HG03432 (cell line): ENCODE measurements around the gene DEDD.
A peak's percentile ranks its signal among the peaks of the same experiment; 100 is the strongest.

ENCODE experiments used
- ATAC-seq: cut with Tn5 transposase; IDR thresholded peaks from one replicate; pipeline ENCODE4 v1.9.1; 2021; ENCODE audit warnings: mild to moderate bottlenecking, moderate library complexity; ENCODE audit not compliant: unreplicated experiment

Gene DEDD

DNA sequence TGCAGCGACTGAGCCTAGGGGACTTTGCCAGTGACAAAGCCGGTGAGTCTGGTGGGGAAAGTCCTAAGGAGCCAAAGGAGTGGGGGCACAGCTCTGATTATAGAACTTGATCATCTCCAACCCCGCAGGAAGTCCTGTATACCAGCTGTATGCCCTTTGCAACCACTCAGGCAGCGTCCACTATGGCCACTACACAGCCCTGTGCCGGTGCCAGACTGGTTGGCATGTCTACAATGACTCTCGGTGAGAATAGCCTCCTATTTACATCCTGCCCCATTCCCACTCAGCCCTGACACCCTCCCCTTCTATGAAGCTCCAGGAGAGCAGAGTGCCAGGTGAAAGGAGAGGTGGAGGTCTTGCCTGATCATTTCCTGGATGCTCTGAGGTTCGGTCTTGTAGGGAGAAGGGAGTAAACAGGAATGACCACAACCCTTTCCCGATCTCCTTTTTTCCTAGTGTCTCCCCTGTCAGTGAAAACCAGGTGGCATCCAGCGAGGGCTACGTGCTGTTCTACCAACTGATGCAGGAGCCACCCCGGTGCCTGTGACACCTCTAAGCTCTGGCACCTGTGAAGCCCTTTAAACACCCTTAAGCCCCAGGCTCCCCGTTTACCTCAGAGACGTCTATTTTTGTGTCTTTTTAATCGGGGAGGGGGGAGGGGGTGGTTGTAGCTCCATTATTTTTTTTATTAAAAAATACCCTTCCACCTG lies 32.6 kb upstream of the DEDD start:
- no peak for ATAC-seq

DNA sequence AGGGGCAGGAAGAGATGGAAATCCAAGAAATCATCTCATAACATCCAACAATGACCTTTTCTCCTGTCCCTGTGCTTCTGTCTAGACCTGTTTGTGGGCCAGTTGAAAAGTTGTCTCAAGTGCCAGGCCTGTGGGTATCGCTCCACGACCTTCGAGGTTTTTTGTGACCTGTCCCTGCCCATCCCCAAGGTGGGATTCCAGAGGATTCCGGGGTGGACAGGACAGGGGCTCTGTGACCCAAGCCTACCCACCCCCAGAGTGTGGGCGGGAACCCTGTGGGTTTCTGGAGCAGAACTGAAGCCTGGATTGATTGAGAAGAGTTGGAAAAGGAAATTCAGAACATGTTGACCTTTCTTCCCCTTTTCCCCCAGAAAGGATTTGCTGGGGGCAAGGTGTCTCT lies 31.3 kb upstream of the DEDD start:
- no peak for ATAC-seq

DNA sequence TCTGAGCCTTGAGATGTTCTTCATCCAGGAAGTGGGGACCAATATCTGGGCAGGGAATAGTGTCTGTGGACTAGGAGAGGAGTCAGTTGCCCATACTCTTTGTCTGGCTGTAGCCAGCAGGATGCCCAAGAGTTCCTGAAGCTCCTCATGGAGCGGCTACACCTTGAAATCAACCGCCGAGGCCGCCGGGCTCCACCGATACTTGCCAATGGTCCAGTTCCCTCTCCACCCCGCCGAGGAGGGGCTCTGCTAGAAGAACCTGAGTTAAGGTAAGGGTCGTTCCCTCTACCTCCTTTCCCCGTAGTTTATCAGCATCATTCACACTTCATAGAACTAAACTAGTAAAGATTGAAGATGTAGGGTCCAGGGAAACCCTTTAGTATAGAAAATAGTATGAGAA lies 30.3 kb upstream of the DEDD start:
- no peak for ATAC-seq

DNA sequence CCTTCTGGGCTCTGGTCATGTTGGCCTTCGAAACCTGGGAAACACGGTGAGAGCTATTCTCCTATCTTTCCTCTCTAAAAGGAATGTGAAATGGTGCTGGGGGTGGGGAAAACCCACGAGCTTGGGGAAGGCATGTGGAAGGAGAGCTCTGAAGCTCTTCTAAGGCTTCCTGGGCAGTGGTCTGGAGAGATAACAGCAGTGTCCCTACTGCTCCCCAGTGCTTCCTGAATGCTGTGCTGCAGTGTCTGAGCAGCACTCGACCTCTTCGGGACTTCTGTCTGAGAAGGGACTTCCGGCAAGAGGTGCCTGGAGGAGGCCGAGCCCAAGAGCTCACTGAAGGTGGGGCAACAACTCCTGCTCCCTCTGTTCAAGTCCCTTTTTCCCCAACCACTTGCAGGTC lies 29.6 kb upstream of the DEDD start:
- no peak for ATAC-seq

DNA sequence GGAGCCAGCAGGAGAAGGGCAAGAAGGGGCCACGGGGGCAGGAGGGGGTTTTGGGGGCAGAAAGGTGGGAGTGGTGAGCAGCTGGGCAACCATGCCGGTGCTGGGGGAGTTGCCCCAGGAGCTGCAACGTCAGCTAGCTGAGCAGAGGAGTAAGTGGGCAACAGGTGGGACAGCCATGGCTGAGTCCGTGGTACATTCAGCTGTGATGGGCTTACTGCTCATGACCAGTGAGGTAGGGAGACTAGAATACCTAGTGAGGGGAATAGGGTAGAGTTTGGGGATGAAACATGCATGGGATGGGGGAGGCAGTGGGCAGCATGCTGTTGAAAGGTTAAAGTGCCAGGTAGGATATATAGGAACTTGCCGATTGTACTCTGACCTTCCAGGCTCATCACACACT lies 29.2 kb upstream of the DEDD start:
- ATAC-seq: no peak

DNA sequence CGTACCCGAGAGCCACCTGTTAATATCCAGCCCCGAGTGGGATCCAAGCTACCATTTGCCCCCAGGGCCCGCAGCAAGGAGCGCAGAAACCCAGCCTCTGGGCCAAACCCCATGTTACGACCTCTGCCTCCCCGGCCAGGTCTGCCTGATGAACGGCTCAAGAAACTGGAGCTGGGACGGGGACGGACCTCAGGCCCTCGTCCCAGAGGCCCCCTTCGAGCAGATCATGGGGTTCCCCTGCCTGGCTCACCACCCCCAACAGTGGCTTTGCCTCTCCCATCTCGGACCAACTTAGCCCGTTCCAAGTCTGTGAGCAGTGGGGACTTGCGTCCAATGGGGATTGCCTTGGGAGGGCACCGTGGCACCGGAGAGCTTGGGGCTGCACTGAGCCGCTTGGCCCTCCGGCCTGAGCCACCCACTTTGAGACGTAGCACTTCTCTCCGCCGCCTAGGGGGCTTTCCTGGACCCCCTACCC lies 28.2 kb upstream of the DEDD start:
- no peak for ATAC-seq

DNA sequence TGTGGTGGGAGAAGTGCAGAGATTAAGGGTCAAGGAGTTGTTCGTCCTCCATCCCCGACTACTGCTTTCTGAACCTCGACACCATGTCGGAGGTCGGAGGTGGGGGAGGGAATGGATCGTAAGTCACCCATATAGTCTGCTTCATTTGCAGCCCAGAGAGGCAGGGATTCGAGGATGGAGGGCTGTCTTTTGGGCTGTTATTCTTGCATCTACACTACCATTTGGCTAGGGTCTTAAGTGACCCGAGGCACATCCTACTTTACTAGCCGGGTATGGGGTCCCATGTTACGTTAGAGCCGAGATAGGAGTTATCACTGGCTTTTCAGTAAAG lies 27.4 kb upstream of the DEDD start:
- peak; percentile 2 for ATAC-seq

DNA sequence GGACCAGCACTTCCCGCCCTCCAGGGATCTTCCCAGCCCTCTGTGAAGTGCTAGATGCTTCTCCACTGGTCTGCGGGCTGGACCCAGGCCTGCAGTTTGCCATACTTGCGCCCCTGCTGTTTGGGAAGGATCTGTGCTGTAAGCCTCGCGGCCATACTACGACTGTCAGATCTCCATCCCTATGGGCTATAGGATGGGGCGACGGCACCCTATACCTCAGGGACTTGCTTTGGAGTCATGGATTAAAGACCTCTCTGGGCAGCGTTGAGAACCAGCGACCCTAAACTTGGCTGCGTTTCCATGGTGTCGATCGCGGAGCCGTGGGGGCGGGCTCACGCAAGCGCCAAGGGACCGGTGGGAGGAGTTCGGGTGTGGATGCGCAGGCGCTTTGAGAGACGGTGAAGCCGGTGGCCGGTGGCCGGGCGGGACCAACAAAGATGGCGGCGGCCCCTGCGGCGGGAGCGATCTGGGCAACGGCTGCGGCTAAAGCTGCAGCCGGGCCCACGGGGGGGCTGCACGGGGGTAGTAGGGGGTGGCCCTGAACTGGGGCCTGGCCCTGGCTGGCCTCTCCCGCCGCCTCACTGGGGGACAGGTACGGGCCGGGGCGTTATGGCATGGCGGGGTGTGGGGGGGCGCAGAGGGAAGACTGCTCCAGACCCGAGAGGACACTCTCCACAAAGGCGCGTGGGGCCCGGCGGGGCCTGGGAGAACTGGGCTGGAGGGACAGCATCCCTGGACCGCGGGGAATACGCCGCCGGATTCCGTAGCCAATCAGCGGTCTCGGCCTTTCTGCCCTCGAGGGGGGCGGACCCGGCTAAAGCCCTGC lies 26.8 kb upstream of the DEDD start, which contains the start of gene USP21:
Gene USP21, plus strand, starts transcription at position 414 of the 826 bp plus-strand sequence. CDS start 1,141 bp downstream, outside the sequence.
- ATAC-seq: peak; percentile 85

DNA sequence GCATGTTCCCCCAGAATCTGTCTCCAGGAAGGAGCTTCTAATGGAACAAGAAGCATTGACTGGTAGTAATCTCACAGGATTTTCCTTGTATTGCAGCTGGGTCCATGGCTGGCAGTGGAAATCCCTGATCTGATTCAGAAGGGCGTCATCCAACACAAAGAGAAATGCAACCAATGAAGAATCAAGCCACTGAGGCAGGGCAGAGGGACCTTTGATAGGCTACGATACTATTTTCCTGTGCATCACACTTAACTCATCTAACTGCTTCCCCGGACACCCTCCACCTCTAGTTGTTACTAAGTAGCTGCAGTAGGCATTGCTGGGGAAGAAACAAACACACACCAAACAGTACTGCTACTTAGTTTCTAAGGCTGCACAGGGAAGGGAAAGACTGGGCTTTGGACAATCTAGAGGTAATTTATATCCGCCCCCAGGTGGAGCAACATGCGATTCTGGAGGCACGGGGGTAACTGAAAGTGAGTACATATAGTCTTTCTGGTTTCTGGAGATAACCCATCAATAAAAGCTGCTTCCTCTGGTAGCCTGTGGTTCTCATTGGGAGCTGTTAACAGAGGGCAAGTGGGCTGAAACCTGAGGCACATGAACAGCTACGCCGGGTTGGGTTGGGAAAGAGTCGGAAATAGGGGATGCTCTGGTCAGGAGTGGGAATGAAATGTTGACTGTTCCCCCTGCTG lies 26.0 kb upstream of the DEDD start:
- ATAC-seq: no peak

DNA sequence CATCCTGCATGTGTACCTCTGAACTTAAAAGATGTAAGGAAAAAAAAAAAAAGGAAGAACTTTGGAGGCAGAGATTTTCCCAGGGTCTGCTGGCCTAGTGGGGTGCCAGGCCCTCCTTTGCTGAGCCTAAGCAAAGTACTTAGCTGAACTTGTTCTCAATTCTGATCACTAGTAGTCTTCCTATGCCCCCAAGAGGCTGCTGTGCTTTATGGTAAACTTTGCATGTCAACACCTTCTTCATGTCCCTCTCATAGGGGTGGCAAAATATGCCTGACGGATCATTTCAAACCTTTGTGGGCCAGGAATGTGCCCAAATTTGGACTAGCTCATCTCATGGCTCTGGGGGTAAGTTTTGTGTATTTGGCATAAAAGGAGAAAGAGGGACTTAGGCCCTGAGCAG lies 25.4 kb upstream of the DEDD start:
- ATAC-seq: no peak

DNA sequence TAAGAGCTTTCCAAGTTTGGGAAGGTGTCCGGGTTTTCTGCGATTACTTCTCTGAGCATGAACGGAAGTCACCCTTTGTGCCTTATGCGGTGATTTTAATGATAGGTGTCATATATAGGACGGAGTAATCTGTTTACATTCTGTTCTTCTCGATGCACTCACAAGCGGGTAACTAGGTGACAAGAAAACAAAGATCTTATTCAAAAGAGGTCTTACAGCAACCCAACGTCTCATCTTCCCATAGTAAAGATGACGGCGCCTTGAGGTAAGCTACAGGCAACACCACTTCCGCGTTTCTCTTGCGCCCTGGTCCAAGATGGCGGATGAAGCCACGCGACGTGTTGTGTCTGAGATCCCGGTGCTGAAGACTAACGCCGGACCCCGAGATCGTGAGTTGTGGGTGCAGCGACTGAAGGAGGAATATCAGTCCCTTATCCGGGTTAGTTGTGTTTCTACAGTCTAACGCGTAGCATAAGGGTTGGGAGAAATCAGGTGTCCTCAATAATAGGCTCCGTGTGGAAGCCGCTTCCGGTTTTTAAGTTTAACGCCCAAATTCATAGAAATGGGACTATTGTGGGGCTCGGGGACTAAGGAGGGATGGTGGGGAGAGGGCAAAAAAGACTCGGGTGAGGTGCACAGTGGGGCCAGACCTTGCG lies 21.3 kb upstream of the DEDD start, which contains the start of gene UFC1:
Gene UFC1, plus strand, starts transcription at position 297 of the 656 bp plus-strand sequence. Its CDS starts 20 bp downstream, at position 317.
- ATAC-seq: peak; percentile 90

DNA sequence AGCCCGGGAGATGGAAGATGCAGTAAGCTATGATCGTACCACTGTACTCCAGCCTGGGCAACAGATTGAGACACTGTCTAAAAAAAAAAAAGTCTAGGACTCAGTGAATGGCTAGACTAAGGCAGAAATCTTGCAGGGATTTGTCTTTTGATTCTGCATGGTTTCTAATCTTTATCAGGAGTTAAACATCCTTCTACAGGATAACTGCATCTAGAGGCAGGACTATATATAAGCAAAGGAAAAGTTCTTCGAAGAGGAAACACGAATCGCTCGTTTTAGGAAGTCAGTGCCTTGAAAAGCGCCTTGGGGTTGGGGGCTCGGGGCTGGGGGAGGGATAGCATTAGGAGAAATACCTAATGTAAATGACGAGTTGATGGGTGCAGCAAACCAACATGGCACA lies 20.7 kb upstream of the DEDD start:
- no peak for ATAC-seq

DNA sequence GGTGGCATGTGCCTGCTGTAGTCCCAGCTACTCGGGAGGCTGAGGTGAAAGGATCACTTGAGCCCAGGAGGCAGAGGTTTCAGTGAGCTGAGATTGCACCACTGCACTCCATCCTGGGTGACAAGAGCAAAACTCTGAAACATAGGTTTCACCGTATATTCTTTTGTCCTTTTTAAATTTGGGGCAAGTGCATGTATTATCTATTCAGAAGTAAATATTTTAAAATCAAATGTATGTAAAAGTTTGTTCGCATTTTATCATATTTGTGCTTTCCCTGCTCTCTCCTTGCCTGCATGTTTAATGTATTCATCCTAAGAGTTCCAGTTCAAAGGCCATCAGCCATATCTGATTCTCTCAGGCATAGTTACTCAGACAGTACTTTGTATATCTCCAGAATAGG lies 13.4 kb upstream of the DEDD start:
- no peak for ATAC-seq

DNA sequence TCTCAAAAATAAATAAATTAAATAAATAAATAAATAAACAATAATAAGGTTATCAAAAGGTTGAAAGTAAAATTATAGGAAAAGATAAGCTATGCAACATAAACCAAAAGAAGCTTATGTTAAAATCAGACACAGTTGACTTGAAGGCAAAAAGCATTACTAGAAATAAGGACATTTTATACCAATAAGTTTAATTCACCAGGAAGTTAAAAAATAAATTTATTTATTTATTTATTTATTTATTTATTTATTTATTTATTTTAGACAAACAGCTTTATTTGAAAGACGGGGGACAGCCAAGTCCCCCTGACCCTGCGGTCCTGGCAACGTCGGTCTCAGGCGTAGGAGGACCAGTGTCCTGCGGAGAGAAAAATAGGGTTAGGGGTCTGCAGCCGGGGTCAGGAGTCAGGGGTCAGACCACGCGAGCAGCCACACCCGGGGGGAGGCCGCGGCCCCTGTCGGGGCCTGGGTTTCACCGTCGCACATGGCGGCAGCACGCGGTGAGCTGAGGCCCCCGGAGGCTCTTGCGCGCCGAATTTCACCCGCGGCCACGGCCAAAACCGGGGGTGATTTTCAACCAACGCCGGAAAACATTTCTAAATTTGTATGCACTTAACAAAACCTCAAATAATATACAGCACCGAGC lies 8.4 kb upstream of the DEDD start:
- no peak for ATAC-seq

DNA sequence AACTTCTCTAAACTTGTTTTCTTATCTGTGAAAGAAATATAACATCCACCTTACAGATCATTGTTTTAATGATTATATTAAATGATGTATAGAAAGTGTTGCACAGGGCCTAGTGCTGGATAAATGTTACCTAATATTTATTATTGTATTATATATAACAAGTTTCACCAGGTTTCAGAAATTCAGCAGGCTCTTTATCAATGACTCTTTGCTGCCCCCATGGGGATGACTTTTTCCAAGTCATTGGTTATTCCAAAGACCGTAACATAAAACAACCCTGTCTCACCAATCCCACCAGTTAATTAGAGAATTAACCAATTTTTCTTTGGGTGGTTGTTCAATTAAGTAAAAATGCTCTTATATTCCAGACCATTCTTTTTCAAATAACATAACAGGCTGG lies 7.3 kb upstream of the DEDD start:
- ATAC-seq: no peak

DNA sequence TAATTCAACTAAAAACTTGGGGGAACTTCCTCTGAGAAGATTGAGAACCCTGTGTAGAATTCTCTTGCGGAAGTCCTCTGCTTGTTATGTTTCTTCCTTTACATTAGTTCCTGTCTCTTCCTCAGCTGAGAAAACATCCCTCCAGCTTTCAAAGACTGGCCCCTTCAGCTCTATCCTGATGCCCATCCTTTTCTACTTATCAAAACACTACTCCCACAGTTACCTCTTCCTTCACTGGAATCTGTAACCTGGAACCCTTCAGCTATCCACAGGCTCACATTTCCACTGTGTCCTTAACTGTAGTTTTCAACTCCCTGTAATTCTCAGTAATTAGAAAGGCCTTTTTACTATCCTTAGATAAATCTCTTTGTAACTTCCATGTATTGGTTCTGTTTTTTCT lies 6.0 kb upstream of the DEDD start:
- no peak for ATAC-seq

DNA sequence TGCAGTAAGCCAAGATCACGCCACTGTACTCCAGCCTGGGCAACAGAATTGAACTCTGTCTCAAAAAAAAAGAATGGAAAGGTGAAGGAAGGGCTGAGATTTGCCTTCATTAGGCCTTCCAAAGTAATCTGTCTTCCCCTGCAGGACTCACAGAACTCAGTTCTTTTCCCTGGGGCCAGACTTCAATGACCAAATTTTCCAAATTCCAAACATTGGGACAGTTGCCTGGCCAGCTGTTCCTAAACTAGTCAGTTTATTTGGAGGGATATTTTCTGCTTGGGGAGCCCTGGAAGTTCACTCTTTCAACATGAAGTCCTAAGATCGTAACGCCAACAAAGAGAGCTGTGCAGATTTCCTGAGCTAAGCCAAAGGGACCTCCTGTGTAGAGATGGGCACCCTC lies 5.4 kb upstream of the DEDD start:
- no peak for ATAC-seq

DNA sequence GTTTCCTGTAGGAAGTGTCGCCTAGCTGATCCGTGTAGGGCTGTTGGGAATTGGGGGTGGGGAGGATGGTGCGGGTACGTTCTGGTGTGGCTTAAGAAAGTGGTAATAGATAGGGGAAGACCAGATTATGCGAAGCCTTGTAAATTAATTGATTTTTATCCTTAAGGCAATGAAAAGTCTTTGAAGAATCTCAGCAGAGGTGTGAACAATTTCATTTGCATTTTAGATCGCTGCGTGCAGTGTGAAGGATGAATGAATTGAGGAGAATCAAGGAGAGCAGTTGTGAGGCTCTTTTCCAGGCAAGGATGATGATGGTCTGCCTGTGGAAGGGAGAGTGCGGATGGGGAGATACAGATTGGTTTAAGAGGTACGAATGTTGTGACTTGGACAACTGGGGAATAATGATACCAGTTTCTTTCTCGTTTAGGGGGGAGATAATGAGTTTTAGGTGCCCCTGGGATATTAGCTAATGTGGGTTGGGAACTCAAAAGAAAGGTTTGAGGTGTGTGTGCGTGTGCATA lies 813 bp upstream of the DEDD start:
- peak; percentile 6 for ATAC-seq

DNA sequence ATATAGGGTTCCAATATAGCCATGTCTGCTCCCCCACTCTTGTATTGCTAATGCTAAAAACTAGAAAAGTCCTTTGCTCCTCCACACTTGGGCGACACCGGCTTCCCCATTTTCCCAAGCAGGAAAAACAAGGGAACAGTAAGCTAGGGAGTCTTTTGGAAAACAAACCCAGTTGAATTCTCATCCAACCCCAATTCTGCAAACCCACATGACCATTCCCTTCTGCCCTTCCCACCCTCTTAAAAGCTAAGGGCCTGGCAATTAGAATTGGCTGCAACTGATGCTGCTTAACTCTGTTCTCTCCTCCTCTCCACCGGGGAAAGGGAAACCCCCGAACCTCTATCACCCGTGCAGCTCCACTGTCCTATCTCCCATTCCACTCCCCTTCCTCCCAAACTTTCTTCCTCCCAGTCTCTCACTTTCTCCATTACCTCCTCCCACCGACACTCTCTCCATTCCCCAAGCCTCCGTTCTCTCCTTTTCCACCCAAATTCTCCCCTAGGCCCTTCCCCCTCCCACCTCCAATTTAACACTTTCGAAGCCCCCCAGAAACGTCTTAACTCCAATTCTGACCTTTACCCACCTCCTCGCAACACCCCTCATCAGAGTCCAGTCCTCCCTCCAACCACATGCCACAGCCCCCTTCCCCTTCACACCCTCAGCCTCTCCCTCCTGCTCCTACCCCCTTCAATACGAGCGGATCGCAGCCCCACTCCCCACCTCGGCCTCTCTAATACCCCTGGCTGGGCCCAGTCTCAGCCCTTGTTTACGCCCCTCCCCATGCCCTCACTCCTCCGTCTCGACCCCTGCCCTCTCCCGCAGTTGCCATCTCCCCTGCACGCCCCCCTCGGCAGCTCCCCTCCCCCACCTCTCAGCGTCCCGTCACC lies 701 bp downstream of the DEDD start:
- ATAC-seq: no peak
